Endothelial cell of hepatic sinusoid (primary cell): ENCODE measurements around the gene ZSCAN22.
"Not testable (repeated sequence)": the region's sequence is repeated elsewhere in the genome, so short reads cannot be mapped to it uniquely, and the experiment has no call there.

Experiments
- in situ Hi-C: cut with HindIII; loops from 2 replicates; pipeline ENCODE4 v1.10.0; 2017; ENCODE audit warnings: low sequenced_read_pairs

Gene ZSCAN22

DNA sequence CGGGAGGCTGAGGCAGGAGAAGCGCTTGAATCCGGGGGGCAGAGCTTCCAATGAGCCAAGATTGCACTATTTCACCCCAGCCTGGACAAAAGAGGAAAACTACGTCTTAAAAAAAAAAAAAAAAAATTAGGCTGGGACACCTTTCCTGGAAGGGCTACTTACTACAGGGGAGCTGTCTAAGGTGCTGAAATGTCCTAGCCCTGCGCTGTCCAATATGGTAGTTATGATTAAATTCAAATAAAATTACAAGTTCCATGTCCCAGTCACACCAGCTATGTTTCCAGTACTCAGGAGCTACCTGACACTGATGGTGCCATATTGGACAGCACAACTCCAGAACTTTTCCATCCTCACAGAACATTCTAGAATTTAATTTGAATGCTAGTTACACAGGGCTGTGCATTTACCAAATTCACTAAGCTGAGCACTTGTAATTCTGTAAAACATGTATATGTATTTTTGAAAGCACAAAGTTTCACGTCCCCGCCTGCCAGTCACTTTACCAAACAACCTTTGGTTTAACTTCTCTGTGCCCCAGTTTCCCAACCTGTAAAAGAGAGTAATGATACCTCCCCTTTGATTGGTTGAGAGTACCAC lies 9.2 kb upstream of the ZSCAN22 start:
- in situ Hi-C loops = no loop called here

GRCh38 chr19:58318297-58318696 lies 8.5 kb upstream of the ZSCAN22 start:
- in situ Hi-C loops = no loop called here

- in situ Hi-C loops = no loop called here
Measured at GRCh38 chr19:58319241-58319640, 7.6 kb upstream of the ZSCAN22 start.

GRCh38 chr19:58325311-58326022 lies 1.3 kb upstream of the ZSCAN22 start:
- in situ Hi-C loops = no loop called here

DNA sequence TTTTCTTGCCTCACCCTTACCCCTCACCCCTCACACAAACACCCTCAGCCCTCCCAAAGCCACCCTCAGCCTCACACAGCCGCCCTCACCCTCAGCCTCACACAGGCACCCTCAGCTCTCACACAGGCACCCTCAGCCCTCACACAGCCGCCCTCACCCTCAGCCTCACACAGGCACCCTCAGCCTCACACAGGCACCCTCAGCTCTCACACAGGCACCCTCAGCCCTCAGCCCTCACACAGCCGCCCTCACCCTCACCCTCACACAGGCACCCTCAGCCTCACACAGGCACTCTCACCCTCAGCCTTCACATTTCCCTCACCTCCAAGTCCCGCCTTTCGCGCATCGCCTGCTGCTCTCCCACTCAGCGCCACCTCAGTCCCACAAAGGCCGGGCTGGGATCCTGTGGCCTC lies 287 bp upstream of the ZSCAN22 start:
- in situ Hi-C loops = no loop called here

DNA sequence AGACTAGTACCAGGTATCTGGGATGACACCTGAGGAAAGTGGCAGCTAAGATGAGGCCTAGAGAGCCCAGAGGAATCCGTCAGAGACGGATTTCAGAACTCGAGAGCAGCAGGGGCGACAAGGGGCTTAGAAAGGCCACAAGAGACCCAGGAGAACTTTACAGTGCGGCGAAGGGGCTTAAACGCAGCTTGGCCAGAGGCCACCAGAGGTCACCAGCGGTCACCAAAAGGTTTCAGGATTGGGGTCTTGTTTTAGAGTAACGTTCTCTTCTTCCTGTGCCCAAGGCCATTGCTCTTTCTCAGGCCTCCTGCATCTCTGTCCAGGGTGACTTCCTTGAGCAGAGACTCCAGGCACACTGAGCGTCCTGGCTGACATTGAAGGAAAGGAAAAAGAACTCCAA lies 2.2 kb downstream of the ZSCAN22 start:
- in situ Hi-C loops = no loop called here

DNA sequence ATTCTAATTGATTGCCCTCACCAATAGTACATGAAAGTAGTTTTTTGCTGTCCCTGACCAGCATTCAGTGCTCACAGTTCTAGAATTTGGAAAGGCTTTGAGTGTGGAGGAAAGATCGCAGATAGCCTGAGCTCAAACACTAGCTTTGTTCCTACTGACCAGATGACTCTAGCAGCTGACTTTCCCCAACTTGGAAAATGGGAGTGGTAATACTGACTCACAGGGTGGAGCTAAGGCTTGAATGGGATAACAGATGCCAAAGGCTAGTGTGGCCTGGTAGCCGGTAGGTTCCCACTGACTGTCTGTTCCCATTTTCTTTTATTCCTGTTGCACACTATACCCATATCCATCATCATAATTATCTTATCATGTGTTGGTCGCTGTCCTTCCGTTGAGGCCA lies 3.7 kb downstream of the ZSCAN22 start:
- in situ Hi-C loops = loop anchor here (5.0 kb wide), 1 partner anchor 83 kb away; no protein-coding TSS in a partner anchor

DNA sequence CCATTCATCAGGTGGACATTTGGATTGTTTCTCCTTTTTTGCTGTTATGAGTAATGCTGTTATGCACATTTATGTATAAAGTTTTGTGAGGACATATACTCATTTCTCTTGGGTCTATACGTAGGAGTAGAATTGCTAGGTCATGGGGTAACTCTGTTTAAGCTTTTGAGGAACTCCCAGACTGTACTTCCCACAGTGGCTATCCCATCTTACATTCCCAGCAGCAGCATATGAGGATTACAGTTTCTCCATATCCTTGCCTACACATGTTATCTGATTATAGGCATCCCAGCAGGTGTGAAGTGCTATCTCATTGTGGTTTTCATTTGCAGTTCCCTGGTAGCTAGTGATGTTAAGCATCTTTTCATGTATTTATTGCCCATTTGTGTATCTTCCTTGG lies 5.9 kb downstream of the ZSCAN22 start:
- in situ Hi-C loops = loop anchor here (5.0 kb wide), 1 partner anchor 85 kb away; no protein-coding TSS in a partner anchor

- in situ Hi-C loops = loop anchor here (5.0 kb wide), 1 partner anchor 87 kb away; no protein-coding TSS in a partner anchor
Measured at GRCh38 chr19:58334691-58335249, 8.0 kb downstream of the ZSCAN22 start.

- in situ Hi-C loops = no loop called here
Measured at GRCh38 chr19:58335630-58336029, 8.8 kb downstream of the ZSCAN22 start.

DNA sequence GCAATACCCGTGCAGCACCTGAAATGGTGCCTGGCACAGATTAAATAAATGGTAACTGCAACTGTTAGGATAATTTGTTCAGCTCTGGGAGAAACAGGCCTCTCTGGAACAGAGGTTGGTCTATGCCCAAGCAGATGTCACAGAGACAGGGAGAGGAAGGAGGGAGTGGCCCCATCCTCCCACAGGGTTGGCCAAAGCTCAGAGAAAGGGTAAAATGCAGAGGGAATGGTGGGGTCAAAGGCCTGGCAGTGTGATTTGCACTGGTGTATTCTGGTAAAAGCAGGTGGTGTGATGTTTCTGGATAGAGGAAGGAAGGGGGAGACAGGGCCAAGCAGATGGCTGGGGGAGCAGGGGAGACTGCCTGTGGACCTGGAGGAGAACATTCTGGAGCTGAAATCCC lies 9.4 kb downstream of the ZSCAN22 start:
- in situ Hi-C loops = no loop called here

- in situ Hi-C loops = no loop called here
Measured at GRCh38 chr19:58336820-58337219, 10.0 kb downstream of the ZSCAN22 start.

GRCh38 chr19:58338336-58338735 lies 11.5 kb downstream of the ZSCAN22 start:
- in situ Hi-C loops = no loop called here

DNA sequence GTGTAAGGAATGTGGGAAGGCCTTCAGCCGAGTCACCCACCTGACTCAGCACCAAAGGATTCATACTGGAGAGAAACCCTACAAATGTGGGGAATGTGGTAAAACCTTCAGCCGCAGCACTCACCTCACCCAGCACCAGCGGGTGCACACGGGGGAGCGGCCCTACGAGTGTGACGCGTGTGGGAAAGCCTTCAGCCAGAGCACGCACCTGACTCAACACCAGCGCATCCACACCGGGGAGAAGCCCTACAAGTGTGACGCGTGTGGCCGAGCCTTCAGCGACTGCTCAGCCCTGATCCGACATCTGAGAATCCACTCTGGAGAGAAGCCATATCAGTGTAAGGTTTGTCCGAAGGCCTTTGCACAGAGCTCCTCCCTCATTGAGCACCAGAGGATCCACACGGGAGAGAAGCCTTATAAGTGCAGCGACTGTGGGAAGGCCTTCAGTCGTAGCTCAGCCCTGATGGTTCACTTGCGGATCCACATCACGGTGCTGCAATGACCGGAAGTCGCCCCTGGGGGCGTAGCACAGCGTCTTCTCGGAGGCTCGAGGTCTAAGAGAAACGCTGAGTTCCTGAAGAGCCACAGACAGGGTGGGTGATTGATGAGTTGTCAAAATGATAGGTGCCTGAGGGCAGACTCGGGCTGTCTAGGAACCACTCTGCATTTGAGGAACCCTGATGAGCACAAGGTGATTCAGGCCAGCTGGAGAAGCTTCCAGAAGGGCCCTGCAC lies 12.2 kb downstream of the ZSCAN22 start:
- in situ Hi-C loops = no loop called here

DNA sequence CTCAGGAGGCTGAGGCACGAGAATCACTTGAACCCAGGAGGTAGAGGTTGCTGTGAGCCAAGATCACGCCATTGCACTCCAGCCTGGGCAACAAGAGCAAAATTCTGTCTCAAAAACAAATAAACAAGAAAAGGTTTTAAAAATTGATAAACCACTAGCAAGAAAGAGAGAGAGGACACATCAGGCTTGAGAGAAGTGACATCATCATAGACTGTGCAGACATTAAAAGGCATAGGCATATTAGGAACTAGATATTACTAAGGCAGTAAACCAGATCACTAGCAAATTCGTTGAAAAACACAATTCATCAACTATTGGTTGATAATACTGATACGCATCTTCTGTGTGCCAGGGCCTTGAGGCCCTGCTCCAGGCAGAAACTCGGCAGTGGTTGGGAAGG lies 18.8 kb downstream of the ZSCAN22 start:
- in situ Hi-C loops = no loop called here

DNA sequence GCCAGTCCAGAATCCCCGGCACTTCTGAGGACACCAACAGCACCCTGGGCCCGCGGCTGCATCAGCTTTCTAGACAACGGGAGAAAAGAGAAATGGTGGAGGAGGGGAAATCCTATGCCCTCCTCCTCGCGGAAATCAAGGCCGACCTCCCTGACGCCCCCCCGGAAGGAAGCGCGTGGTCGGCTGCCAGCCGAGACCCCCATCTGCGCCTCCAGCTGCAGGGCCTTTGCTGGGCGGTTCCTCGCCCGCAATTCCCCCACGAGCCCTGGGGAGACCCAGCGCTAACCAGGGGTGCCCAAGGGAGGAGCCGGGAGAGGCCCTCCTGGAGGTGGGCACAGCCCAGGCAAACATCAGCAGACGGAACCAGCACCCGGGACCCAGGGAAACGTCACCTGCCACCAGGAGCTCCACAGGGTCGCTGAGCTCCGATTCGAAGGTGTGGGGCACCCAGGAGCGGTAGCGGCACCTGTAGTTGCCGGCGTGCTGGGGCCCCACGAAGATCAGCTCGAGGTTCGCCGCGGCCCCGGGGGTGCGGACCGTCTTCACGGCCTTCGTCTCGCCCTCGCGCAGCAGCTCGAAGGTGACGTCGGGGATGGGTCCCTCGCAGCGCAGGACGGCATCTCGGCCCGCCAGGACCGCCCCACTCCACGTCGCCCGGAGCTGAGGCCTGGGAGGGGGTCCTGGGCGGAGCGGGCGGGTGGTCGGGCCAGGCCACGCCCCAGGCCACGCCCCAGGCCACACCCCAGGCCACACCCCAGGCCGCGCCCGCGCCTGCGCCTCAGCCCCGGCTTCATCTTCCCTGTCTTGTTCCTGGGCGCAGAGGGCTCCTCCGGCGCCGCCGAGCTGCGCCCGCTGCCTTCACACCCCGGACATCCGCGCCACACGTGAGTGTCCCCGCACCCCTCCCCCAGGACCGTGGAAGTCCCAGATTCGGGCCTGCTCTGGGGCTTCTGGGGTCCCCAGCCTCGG lies 20.5 kb downstream of the ZSCAN22 start:
- in situ Hi-C loops = no loop called here

- in situ Hi-C loops = not testable (repeated sequence)
Measured at GRCh38 chr19:58348080-58348479, 21.3 kb downstream of the ZSCAN22 start.

DNA sequence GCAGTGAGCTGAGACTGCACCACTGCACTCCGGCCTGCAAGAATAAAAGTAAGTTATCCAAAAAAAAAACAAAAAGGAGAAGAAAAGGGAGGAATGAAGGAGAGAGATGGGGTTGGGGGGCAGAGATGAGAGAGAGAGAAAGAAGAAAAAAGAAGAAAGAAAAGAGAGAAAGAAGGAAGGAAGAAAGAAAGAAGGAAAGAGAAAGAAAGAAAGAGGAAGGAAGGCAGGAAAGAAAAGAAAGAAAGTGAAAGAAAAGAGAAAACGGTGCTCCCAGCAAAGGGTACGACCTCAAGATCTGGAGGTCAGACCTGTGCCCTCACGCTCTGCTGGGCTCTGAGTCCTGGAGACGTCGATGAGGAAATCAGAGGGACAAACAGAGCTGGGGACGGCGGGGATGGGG lies 22.8 kb downstream of the ZSCAN22 start:
- in situ Hi-C loops = no loop called here

DNA sequence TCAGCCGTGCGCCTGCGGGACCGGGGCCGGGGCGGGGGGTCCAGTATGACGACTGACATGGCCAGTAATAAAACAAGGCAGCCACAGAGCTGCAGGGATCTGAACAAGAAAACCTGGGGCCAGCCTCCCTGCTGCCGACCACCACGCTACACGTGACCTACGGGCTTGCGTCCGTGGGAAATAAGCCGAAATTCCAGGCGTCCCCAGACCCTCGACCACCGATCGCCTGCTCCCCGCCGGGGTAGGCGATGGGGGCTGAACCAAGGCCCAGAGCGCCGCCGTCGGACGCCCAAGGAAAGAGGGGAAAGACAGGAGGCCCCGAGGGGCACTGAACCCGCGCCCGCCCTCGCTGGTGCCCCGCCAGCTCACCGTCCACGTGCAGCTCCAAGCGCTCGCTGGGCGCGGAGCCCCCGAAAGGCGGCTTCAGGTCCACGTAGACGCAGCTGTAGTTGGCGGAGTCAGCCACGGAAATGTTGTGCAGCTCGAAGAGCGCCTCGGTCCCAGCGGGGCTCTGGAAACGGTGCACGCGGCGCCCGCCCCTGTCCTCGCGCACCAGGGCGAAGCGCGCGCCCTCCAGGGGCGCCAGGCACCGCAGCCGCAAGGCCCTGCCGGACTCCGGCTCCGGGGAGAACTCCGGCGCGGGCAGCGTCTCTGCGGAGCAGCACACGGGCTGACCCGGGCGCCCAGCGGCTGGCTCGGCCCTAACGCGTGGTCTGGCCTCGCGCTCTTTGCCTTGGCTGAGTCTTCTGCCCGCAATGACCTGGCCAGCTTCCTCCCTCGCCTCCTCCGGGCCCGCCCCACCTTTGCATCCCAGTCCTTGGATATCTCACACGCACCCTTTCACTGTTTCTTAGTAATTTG lies 23.4 kb downstream of the ZSCAN22 start:
- in situ Hi-C loops = no loop called here
